Measurements from ENCODE around the gene C3orf20. TPM values are rescaled to one million over a fixed set of nuclear protein-coding genes. Genes with fewer than 3 reads are reported as not detected.
"Not testable (repeated sequence)": the region's sequence is repeated elsewhere in the genome, so short reads cannot be mapped to it uniquely, and the experiment has no call there.

The C3orf20 gene
- total and polyA plus RNA-seq, 4 donors: 0.16 to 0.30 TPM; not detected in 2

GRCh38 chr3:14646131-14646573, 28.8 kb upstream of the C3orf20 start:
- WGBS, 2 donors: 82 to 90% methylated on average over 6 of the region's 6 CpGs
- Histone ChIP-seq H3K27ac (ENCODE audit: low read depth in 1 of 2, low read length in 2 of 2) (no peak overlapping the region), H3K4me3 (ENCODE audit: low read length in 2 of 2) (no peak overlapping the region), H3K9me3 (ENCODE audit: control insufficient read depth, low read length) (no peaks in the 10 kb centered on the region), H3K36me3 (ENCODE audit: control insufficient read depth in 1 of 2, insufficient read depth in 2 of 2, low read length in 1 of 2) (no peaks in the 10 kb centered on the region), H3K27me3 (ENCODE audit: control insufficient read depth in 1 of 2, insufficient read depth in 2 of 2, low read length in 1 of 2) (no peaks in the 10 kb centered on the region), H3K4me1 (ENCODE audit: control insufficient read depth in 1 of 2, insufficient read depth in 2 of 2, low read length in 2 of 2) (peaks cover 0 to 4% of the 10 kb centered on the region in 2 donors)
- intact Hi-C loops (cut with DNase I): loop anchor here in 1 of 2 donors (10.0 kb wide), 1 partner anchor 449 kb away; the partner anchor contains the start of gene RBSN
- ATAC-seq (ENCODE audit: low FRiP score) (no peak), DNase-seq (no peak)

- ATAC-seq (ENCODE audit: low FRiP score) (no peak), DNase-seq (no peak)
- Histone ChIP-seq H3K4me1 (ENCODE audit: control insufficient read depth in 1 of 2, insufficient read depth in 2 of 2, low read length in 2 of 2) (peaks cover 0 to 4% of the 10 kb centered on the region in 2 donors), H3K27me3 (ENCODE audit: control insufficient read depth in 1 of 2, insufficient read depth in 2 of 2, low read length in 1 of 2) (no peaks in the 10 kb centered on the region), H3K4me3 (ENCODE audit: low read length in 2 of 2) (no peak overlapping the region), H3K27ac (ENCODE audit: low read depth in 1 of 2, low read length in 2 of 2) (no peak overlapping the region), H3K36me3 (ENCODE audit: control insufficient read depth in 1 of 2, insufficient read depth in 2 of 2, low read length in 1 of 2) (no peaks in the 10 kb centered on the region), H3K9me3 (ENCODE audit: control insufficient read depth, low read length) (no peaks in the 10 kb centered on the region)
- intact Hi-C loops (cut with DNase I): loop anchor here in 1 of 2 donors (10.0 kb wide), 1 partner anchor 448 kb away; the partner anchor contains the start of gene RBSN
- 79 to 87% methylated on average over 9 of the region's 9 CpGs for WGBS, 2 donors
These were observed 28.1 kb upstream of the C3orf20 start for GRCh38 chr3:14646589-14647413.

GRCh38 chr3:14647976-14648955, 26.7 kb upstream of the C3orf20 start:
- intact Hi-C loops (cut with DNase I): loop anchor here in 1 of 2 donors (10.0 kb wide), 1 partner anchor 447 kb away; the partner anchor contains the start of gene RBSN
- Histone ChIP-seq H3K4me1 (ENCODE audit: control insufficient read depth in 1 of 2, insufficient read depth in 2 of 2, low read length in 2 of 2) (peaks cover 0 to 4% of the 10 kb centered on the region in 2 donors), H3K36me3 (ENCODE audit: control insufficient read depth in 1 of 2, insufficient read depth in 2 of 2, low read length in 1 of 2) (no peaks in the 10 kb centered on the region), H3K27me3 (ENCODE audit: control insufficient read depth in 1 of 2, insufficient read depth in 2 of 2, low read length in 1 of 2) (no peaks in the 10 kb centered on the region), H3K27ac (ENCODE audit: low read depth in 1 of 2, low read length in 2 of 2) (peak overlapping the region in 1 of 2 donors; percentile 1), H3K9me3 (ENCODE audit: control insufficient read depth, low read length) (no peaks in the 10 kb centered on the region), H3K4me3 (ENCODE audit: low read length in 2 of 2) (no peak overlapping the region)
- 47 to 53% methylated on average over 19 of the region's 19 CpGs for WGBS, 2 donors
- DNase-seq (no peak), ATAC-seq (ENCODE audit: low FRiP score) (no peak)

GRCh38 chr3:14649466-14649865, 25.5 kb upstream of the C3orf20 start:
- ATAC-seq (ENCODE audit: low FRiP score) (no peak), DNase-seq (no peak)
- intact Hi-C loops (cut with DNase I): loop anchor here in 1 of 2 donors (10.0 kb wide), 1 partner anchor 445 kb away; the partner anchor contains the start of gene RBSN
- 82 to 85% methylated on average over 2 of the region's 2 CpGs for WGBS, 2 donors
- no peaks in the 10 kb centered on the region for H3K27me3 ChIP-seq (ENCODE audit: control insufficient read depth in 1 of 2, insufficient read depth in 2 of 2, low read length in 1 of 2)
- peaks cover 0 to 4% of the 10 kb centered on the region in 2 donors for H3K4me1 ChIP-seq (ENCODE audit: control insufficient read depth in 1 of 2, insufficient read depth in 2 of 2, low read length in 2 of 2)
- no peak overlapping the region for H3K4me3 ChIP-seq (ENCODE audit: low read length in 2 of 2)
- H3K27ac ChIP-seq (ENCODE audit: low read depth in 1 of 2, low read length in 2 of 2): no peak overlapping the region
- no peaks in the 10 kb centered on the region for H3K36me3 ChIP-seq (ENCODE audit: control insufficient read depth in 1 of 2, insufficient read depth in 2 of 2, low read length in 1 of 2)
- H3K9me3 ChIP-seq (ENCODE audit: control insufficient read depth, low read length): no peaks in the 10 kb centered on the region

- Histone ChIP-seq H3K27me3 (ENCODE audit: control insufficient read depth in 1 of 2, insufficient read depth in 2 of 2, low read length in 1 of 2) (no peaks in the 10 kb centered on the region), H3K36me3 (ENCODE audit: control insufficient read depth in 1 of 2, insufficient read depth in 2 of 2, low read length in 1 of 2) (no peaks in the 10 kb centered on the region), H3K4me3 (ENCODE audit: low read length in 2 of 2) (no peak overlapping the region), H3K4me1 (ENCODE audit: control insufficient read depth in 1 of 2, insufficient read depth in 2 of 2, low read length in 2 of 2) (peaks cover 0 to 4% of the 10 kb centered on the region in 2 donors), H3K27ac (ENCODE audit: low read depth in 1 of 2, low read length in 2 of 2) (peak overlapping the region in 1 of 2 donors; percentile 13), H3K9me3 (ENCODE audit: control insufficient read depth, low read length) (no peaks in the 10 kb centered on the region)
- ATAC-seq (ENCODE audit: low FRiP score): no peak
- intact Hi-C loops (cut with DNase I): loop anchor here in 1 of 2 donors (5.0 to 10.0 kb wide), 2 partner anchors 523 to 755 kb away; partner anchors contain the start of gene TMEM43
- DNase-seq: no peak
- WGBS, 2 donors: 91 to 92% methylated on average over 4 of the region's 4 CpGs
These were observed 24.7 kb upstream of the C3orf20 start for GRCh38 chr3:14650193-14650592.

GRCh38 chr3:14651440-14652251, 23.3 kb upstream of the C3orf20 start, which contains the start of gene CCDC174:
Gene CCDC174, plus strand, starts transcription at chr3:14651762. Its CDS starts 75 bp downstream, at chr3:14651837.
- H3K27ac ChIP-seq (ENCODE audit: low read depth in 1 of 2, low read length in 2 of 2): peak within 1 kb of the TSS in 1 of 2 donors; percentile 85
- peak within 1 kb of the TSS; percentile 72 to 91 for H3K4me3 ChIP-seq (ENCODE audit: low read length in 2 of 2)
- H3K4me1 ChIP-seq (ENCODE audit: control insufficient read depth in 1 of 2, insufficient read depth in 2 of 2, low read length in 2 of 2): peaks cover 0 to 4% of the 10 kb centered on the region in 2 donors
- intact Hi-C loops (cut with DNase I): loop anchor here in 1 of 2 donors (1.0 to 10.0 kb wide), 3 partner anchors 296 to 757 kb away; partner anchors contain the start of genes NR2C2 and TMEM43
- peaks cover 0 to 4% of the 10 kb centered on the region in 2 donors for H3K36me3 ChIP-seq (ENCODE audit: control insufficient read depth in 1 of 2, insufficient read depth in 2 of 2, low read length in 1 of 2)
- DNase-seq: peak; percentile 95 to 96
- peak; percentile 100 for ATAC-seq (ENCODE audit: low FRiP score)
- 0 to 1% methylated on average over 47 of the region's 47 CpGs for WGBS, 2 donors
- H3K27me3 ChIP-seq (ENCODE audit: control insufficient read depth in 1 of 2, insufficient read depth in 2 of 2, low read length in 1 of 2): no peaks in the 10 kb centered on the region
- no peaks in the 10 kb centered on the region for H3K9me3 ChIP-seq (ENCODE audit: control insufficient read depth, low read length)

DNA sequence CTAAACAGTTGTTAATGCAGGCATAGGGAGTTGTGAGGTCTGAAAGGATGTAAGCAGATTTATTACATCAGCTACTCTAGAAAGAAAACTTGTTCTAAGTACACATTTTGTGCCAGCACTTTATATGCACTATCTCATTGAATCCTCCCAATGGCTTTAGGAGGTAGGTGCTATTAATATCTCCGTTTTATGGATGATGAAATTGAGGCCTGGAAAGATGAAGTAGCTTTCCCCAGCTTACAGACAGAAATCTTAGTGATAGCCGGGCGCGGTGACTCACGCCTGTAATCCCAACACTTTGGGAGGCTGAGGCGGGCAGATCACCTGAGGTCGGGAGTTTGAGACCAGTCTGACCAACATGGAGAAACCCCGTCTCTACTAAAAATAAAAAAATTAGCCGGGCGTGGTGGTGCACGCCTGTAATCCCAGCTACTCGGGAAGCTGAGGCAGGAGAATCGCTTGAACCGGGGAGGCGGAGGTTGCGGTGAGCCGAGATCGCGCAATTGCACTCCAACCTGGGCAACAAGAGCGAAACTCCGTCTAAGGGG, 22.5 kb upstream of the C3orf20 start:
- 79 to 80% methylated on average over 21 of the region's 21 CpGs for WGBS, 2 donors
- H3K27me3 ChIP-seq (ENCODE audit: control insufficient read depth in 1 of 2, insufficient read depth in 2 of 2, low read length in 1 of 2); ATAC-seq (ENCODE audit: low FRiP score); DNase-seq; H3K9me3 ChIP-seq (ENCODE audit: control insufficient read depth, low read length); H3K36me3 ChIP-seq (ENCODE audit: control insufficient read depth in 1 of 2, insufficient read depth in 2 of 2, low read length in 1 of 2); H3K4me1 ChIP-seq (ENCODE audit: control insufficient read depth in 1 of 2, insufficient read depth in 2 of 2, low read length in 2 of 2): not testable (repeated sequence)
- Histone ChIP-seq H3K27ac (ENCODE audit: low read depth in 1 of 2, low read length in 2 of 2) (peak overlapping the region in 1 of 2 donors; percentile 85), H3K4me3 (ENCODE audit: low read length in 2 of 2) (peak overlapping the region; percentile 72 to 91)
- intact Hi-C loops (cut with DNase I): loop anchor here in 1 of 2 donors (5.0 to 10.0 kb wide), 2 partner anchors 525 to 758 kb away; partner anchors contain the start of gene TMEM43
